Measurements from ENCODE around the gene ATP1A4. TPM values are rescaled to one million over a fixed set of nuclear protein-coding genes. Genes with fewer than 3 reads are reported as not detected.

The ATP1A4 gene
- total and polyA plus RNA-seq, 4 donors = not detected

DNA sequence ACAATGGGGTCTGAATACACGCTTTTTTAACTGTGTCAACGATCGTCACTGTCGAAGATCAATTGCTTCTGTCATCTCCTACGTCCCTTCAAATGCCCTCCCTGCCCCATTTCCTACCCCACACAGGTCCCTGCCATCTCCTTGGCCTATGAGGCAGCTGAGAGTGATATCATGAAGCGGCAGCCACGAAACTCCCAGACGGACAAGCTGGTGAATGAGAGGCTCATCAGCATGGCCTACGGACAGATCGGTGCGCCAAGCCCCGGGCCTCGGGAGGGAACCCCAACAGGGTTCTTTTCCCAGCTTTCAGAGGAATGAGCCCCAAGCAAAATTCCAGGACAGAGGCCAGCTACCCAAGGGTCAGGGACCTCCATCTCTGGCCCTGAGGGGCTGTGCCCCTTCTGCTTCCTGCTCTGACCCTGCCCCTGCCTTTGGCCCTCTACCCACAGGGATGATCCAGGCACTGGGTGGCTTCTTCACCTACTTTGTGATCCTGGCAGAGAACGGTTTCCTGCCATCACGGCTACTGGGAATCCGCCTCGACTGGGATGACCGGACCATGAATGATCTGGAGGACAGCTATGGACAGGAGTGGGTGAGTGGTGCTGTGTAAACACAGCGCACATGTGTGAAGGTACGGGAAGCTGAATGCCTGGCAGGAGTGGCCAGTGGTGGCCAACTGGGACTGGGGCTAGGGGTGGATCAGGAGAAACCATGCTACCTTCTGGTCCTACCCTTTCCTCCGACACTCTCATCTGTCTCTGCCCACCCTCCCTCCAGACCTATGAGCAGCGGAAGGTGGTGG is 15.1 kb upstream of the ATP1A4 start:
- H3K4me1 ChIP-seq (ENCODE audit: control insufficient read depth in 4 of 4, insufficient read depth in 4 of 4, low read length in 3 of 4) = peaks cover 0 to 3% (median 0%) of the 10 kb centered on the region in 4 donors
- H3K4me3 ChIP-seq (ENCODE audit: low read depth in 1 of 3, low read length in 3 of 3) = no peak overlapping the region
- no peaks in the 10 kb centered on the region for H3K27me3 ChIP-seq (ENCODE audit: control insufficient read depth in 4 of 4, insufficient read depth in 4 of 4, low read length in 3 of 4)
- 95% methylated on average over 22 of the region's 22 CpGs for WGBS
- DNase-seq (ENCODE audit: low spot score) = no peak
- no peaks in the 10 kb centered on the region for H3K36me3 ChIP-seq (ENCODE audit: control insufficient read depth in 4 of 4, insufficient read depth in 3 of 4, low read depth in 1 of 4, low read length in 3 of 4)
- TF ChIP-seq FOXA2 (IDR thresholded peaks at IDR 0.05) (no peak), EGR1 (IDR thresholded peaks at IDR 0.05; ENCODE audit: low read depth in 2 of 2) (no peak), FOXA1 (IDR thresholded peaks at IDR 0.05) (no peak), YY1 (IDR thresholded peaks at IDR 0.05) (no peak), GABPA (IDR thresholded peaks at IDR 0.05 in 1 of 2, conservative IDR thresholded peaks at IDR 0.05 in 1 of 2) (no peak), SP1 (IDR thresholded peaks at IDR 0.05) (no peak), RAD21 (IDR thresholded peaks at IDR 0.05) (no peak), JUND (IDR thresholded peaks at IDR 0.05) (no peak), HNF4A (conservative IDR thresholded peaks at IDR 0.05) (no peak), RXRA (IDR thresholded peaks at IDR 0.05) (no peak), TAF1 (conservative IDR thresholded peaks at IDR 0.05) (no peak), HNF4G (IDR thresholded peaks at IDR 0.05) (no peak), NR2F2 (IDR thresholded peaks at IDR 0.05) (no peak)
- TF ChIP-seq, protein P1, sequence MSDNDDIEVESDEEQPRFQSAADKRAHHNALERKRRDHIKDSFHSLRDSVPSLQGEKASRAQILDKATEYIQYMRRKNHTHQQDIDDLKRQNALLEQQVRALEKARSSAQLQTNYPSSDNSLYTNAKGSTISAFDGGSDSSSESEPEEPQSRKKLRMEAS (IDR thresholded peaks at IDR 0.05) = no peak
- TF ChIP-seq, protein P2, sequence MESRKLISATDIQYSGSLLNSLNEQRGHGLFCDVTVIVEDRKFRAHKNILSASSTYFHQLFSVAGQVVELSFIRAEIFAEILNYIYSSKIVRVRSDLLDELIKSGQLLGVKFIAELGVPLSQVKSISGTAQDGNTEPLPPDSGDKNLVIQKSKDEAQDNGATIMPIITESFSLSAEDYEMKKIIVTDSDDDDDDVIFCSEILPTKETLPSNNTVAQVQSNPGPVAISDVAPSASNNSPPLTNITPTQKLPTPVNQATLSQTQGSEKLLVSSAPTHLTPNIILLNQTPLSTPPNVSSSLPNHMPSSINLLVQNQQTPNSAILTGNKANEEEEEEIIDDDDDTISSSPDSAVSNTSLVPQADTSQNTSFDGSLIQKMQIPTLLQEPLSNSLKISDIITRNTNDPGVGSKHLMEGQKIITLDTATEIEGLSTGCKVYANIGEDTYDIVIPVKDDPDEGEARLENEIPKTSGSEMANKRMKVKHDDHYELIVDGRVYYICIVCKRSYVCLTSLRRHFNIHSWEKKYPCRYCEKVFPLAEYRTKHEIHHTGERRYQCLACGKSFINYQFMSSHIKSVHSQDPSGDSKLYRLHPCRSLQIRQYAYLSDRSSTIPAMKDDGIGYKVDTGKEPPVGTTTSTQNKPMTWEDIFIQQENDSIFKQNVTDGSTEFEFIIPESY (IDR thresholded peaks at IDR 0.05) = no peak
- TF ChIP-seq, protein P3, sequence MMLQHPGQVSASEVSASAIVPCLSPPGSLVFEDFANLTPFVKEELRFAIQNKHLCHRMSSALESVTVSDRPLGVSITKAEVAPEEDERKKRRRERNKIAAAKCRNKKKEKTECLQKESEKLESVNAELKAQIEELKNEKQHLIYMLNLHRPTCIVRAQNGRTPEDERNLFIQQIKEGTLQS (IDR thresholded peaks at IDR 0.05) = no peak
- TF ChIP-seq, protein P4, sequence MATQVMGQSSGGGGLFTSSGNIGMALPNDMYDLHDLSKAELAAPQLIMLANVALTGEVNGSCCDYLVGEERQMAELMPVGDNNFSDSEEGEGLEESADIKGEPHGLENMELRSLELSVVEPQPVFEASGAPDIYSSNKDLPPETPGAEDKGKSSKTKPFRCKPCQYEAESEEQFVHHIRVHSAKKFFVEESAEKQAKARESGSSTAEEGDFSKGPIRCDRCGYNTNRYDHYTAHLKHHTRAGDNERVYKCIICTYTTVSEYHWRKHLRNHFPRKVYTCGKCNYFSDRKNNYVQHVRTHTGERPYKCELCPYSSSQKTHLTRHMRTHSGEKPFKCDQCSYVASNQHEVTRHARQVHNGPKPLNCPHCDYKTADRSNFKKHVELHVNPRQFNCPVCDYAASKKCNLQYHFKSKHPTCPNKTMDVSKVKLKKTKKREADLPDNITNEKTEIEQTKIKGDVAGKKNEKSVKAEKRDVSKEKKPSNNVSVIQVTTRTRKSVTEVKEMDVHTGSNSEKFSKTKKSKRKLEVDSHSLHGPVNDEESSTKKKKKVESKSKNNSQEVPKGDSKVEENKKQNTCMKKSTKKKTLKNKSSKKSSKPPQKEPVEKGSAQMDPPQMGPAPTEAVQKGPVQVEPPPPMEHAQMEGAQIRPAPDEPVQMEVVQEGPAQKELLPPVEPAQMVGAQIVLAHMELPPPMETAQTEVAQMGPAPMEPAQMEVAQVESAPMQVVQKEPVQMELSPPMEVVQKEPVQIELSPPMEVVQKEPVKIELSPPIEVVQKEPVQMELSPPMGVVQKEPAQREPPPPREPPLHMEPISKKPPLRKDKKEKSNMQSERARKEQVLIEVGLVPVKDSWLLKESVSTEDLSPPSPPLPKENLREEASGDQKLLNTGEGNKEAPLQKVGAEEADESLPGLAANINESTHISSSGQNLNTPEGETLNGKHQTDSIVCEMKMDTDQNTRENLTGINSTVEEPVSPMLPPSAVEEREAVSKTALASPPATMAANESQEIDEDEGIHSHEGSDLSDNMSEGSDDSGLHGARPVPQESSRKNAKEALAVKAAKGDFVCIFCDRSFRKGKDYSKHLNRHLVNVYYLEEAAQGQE (IDR thresholded peaks at IDR 0.05) = no peak
- H3K9ac ChIP-seq (ENCODE audit: low read depth in 1 of 2, low read length in 2 of 2) = no peak overlapping the region
- no peak overlapping the region for H3K27ac ChIP-seq (ENCODE audit: low read depth in 1 of 2, low read length in 2 of 2)
- H3K9me3 ChIP-seq (ENCODE audit: control insufficient read depth in 4 of 4, low read length in 3 of 4) = no peaks in the 10 kb centered on the region

DNA sequence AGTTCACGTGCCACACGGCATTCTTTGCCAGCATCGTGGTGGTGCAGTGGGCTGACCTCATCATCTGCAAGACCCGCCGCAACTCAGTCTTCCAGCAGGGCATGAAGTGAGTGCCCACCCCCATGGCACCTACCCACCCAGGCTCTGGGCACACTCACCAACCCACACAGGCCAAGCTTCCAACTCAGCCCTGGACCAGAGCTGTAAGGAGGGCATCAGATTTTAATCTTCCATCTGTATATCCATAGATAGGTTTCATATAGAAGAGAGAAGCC is 14.5 kb upstream of the ATP1A4 start:
- H3K9ac ChIP-seq (ENCODE audit: low read depth in 1 of 2, low read length in 2 of 2) = no peak overlapping the region
- H3K4me3 ChIP-seq (ENCODE audit: low read depth in 1 of 3, low read length in 3 of 3) = no peak overlapping the region
- no peak overlapping the region for H3K27ac ChIP-seq (ENCODE audit: low read depth in 1 of 2, low read length in 2 of 2)
- no peak for DNase-seq (ENCODE audit: low spot score)
- no peaks in the 10 kb centered on the region for H3K27me3 ChIP-seq (ENCODE audit: control insufficient read depth in 4 of 4, insufficient read depth in 4 of 4, low read length in 3 of 4)
- 94% methylated on average over 5 of the region's 5 CpGs for WGBS
- H3K4me1 ChIP-seq (ENCODE audit: control insufficient read depth in 4 of 4, insufficient read depth in 4 of 4, low read length in 3 of 4) = peaks cover 0 to 2% (median 0%) of the 10 kb centered on the region in 4 donors
- H3K9me3 ChIP-seq (ENCODE audit: control insufficient read depth in 4 of 4, low read length in 3 of 4) = no peaks in the 10 kb centered on the region
- TF ChIP-seq NR2F2 (IDR thresholded peaks at IDR 0.05) (no peak), EGR1 (IDR thresholded peaks at IDR 0.05; ENCODE audit: low read depth in 2 of 2) (no peak), TAF1 (conservative IDR thresholded peaks at IDR 0.05) (no peak), RAD21 (IDR thresholded peaks at IDR 0.05) (no peak), GABPA (IDR thresholded peaks at IDR 0.05 in 1 of 2, conservative IDR thresholded peaks at IDR 0.05 in 1 of 2) (no peak), JUND (IDR thresholded peaks at IDR 0.05) (no peak), YY1 (IDR thresholded peaks at IDR 0.05) (no peak), HNF4G (IDR thresholded peaks at IDR 0.05) (no peak)
- TF ChIP-seq, protein P3 (IDR thresholded peaks at IDR 0.05) = no peak
- TF ChIP-seq, protein P5, sequence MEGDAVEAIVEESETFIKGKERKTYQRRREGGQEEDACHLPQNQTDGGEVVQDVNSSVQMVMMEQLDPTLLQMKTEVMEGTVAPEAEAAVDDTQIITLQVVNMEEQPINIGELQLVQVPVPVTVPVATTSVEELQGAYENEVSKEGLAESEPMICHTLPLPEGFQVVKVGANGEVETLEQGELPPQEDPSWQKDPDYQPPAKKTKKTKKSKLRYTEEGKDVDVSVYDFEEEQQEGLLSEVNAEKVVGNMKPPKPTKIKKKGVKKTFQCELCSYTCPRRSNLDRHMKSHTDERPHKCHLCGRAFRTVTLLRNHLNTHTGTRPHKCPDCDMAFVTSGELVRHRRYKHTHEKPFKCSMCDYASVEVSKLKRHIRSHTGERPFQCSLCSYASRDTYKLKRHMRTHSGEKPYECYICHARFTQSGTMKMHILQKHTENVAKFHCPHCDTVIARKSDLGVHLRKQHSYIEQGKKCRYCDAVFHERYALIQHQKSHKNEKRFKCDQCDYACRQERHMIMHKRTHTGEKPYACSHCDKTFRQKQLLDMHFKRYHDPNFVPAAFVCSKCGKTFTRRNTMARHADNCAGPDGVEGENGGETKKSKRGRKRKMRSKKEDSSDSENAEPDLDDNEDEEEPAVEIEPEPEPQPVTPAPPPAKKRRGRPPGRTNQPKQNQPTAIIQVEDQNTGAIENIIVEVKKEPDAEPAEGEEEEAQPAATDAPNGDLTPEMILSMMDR (IDR thresholded peaks at IDR 0.05; ENCODE audit: low read depth, low read length, missing input control) = no peak
- H3K36me3 ChIP-seq (ENCODE audit: control insufficient read depth in 4 of 4, insufficient read depth in 3 of 4, low read depth in 1 of 4, low read length in 3 of 4) = no peaks in the 10 kb centered on the region
